GM12872 (cell line): ENCODE data around the gene PER1.

Source experiments
- CTCF ChIP-seq: IDR thresholded peaks from 3 replicates; pipeline ENCODE4 v1.5.1; 2011; ENCODE audit warnings: low read depth, mild to moderate bottlenecking, low read length, moderate library complexity; ENCODE audit not compliant: insufficient read depth

PER1 gene

DNA sequence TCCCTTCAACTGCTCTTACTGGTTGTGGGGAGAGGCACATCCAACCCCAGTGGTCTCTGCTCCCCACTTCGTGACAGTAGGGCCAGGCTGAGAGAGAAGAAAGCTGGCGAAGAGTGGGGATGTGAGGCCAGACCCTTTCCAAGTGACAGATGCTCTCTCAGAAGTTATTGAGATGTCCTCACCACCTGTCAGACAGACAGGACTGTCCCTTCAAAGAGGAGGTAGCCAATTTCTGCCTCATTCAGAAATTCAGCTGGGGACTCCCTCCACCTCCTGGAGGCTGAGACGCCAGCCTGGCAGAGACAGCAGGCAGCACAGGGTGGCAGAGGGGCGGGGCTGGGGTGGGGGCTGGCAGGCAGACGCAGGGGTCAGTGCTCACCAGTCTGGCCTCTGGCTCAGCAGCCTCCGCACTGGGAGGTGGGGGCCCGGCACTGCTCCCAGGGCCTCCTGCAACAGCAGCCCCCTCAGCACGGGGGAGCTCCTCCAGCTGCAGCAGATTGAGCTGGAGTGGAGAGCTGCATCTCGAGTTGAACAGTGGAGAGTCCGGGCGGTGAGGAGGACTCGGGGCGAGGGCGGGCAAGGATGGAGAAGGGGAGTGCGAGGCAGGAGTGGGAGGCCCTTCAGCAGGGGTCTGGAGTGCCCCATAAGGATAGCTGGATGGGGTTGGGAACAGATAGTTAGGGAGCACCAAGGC, 9.2 kb downstream of the PER1 start:
- no peak for TF ChIP-seq CTCF

GRCh38 chr17:8142158-8142886, 9.9 kb downstream of the PER1 start:
- TF ChIP-seq CTCF: no peak

- TF ChIP-seq CTCF: no peak
Observed at GRCh38 chr17:8141741-8142140, 10.5 kb downstream of the PER1 start.

GRCh38 chr17:8141045-8141444, 11.2 kb downstream of the PER1 start:
- TF ChIP-seq CTCF: no peak

DNA sequence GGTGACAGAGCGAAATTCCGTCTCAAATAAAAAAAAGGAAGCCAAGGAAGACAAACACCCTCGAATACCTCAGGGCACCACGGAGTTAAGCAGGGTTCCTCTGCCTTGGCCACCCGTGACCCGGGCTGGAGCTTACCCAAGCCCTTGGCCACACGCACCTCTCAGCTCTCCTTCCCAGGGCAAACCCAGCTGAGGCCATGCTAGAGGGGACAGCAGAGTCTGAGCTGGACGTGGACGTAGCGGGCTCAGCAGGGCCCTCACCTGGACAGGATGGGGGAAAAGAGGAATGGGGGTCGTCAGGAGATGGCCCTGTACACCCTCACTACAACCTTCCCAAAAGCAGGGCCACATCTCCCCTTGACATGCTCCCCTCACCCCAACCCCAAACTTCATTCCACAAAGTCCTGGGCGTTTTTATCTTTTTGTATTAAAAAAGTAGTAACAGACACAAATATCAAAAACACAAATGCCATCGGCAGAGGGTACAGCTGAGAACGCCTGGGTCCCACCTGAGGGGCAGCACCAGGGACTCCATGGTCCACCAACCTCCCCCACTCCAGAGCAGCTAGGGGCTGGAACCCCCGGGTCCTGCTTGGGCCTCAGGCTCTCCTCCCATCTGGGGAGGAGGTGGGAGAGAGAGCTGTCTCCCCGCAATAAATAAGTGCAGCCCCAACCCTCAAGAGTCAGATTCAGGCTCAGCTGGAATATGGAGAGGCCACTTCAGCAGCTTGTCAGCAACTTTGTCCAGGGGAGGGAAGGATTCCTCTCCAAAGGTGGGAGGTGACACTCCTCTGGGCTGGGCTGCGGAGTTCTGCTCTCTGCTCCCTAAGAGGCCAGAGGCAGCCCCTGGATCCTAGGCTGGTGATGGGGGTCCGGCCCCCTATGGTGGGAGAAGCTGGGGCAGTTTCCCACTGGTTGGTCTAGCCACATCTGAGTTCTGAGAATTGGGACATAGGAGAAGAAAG, 11.9 kb downstream of the PER1 start:
- no peak for TF ChIP-seq CTCF

DNA sequence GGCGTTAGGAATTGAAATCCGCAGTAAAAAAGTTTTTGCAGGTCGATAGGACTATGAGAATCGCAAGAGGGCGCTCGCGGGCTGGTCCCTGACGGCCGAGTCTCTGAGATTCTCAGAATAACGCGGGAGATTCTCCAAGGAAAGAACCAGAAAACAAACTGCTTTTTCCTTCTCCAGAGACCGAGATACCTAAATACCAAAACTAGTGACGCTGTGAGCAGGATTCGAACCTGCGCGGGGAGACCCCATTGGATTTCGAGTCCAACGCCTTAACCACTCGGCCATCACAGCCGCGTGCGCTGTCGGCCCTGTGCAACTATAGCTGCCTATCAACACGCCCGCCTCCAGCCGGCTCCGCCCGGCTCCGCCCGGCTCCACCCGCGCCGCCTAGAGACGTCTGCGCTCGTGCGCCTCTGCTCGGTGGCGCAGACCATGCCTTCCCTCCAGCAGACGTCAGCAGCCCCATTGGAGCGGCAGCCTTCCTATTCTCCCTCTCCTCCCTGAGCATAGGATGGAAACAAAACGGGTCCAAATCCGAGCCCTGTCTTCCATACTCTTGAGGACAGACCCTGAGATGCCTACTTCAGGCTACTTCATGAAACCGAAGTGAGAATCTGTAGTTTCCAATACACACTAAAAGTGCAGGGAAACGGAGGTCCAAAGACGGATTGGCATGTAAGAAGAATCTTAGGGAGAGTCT, 13.4 kb downstream of the PER1 start:
- peak; percentile 86 for TF ChIP-seq CTCF

DNA sequence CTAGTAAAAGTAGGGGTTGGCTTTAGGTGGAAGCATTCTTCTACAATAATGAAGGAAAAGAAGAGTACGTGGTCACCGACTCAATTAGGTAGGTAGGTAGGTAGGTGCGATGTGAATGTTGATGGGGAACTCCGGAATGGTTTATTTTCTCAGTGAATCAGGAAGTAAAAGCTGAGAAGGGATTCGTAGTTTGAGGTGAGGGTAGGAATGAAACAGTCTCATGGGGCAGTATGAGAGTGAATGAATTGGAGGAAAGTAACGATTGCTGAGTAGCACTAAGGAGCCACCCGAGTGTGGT, 13.9 kb downstream of the PER1 start:
- TF ChIP-seq CTCF: no peak
